ENCODE data around the gene CDH13. TPM values are rescaled to one million over a fixed set of nuclear protein-coding genes. Genes with fewer than 3 reads are reported as not detected.

The CDH13 gene
- total and polyA plus RNA-seq, 12 donors = 0.86 to 30.6 (median 2.4) TPM

- no peaks in the 10 kb centered on the region for H3K36me3 ChIP-seq (replicated peaks in 1 of 2)
These were observed 473.9 kb downstream of the CDH13 start for GRCh38 chr16:83100679-83101078.

GRCh38 chr16:83102336-83102735, 475.6 kb downstream of the CDH13 start:
- no peak for DNase-seq
- Histone ChIP-seq H3K36me3 (replicated peaks in 1 of 2) (no peaks in the 10 kb centered on the region), H3K4me3 (no peak overlapping the region), H3K9me3 (replicated peaks in 1 of 3) (peaks cover 0 to 7% (median 0%) of the 10 kb centered on the region in 3 donors), H3K27me3 (no peaks in the 10 kb centered on the region), H3K4me1 (replicated peaks in 1 of 2) (no peaks in the 10 kb centered on the region), H3K27ac (no peak overlapping the region)
- TF ChIP-seq CTCF (IDR thresholded peaks at IDR 0.05) (no peak), POLR2A (IDR thresholded peaks at IDR 0.05) (no peak)
- WGBS, 4 donors = 67 to 81% (median 74%) methylated on average over 6 of the region's 6 CpGs
- intact Hi-C loops (cut with DNase I) = no loop called here

More at GRCh38 chr16:83100679-83101078, 473.9 kb downstream of the CDH13 start:
- Histone ChIP-seq H3K4me1 (replicated peaks in 1 of 2) (no peaks in the 10 kb centered on the region), H3K9me3 (replicated peaks in 1 of 3) (peaks cover 0 to 7% (median 0%) of the 10 kb centered on the region in 3 donors), H3K27me3 (no peaks in the 10 kb centered on the region), H3K4me3 (no peak overlapping the region), H3K27ac (no peak overlapping the region)
- intact Hi-C loops (cut with DNase I) = no loop called here
- 86 to 90% (median 87%) methylated on average over 2 of the region's 2 CpGs for WGBS, 4 donors
- DNase-seq = no peak
- TF ChIP-seq CTCF (IDR thresholded peaks at IDR 0.05) (no peak), POLR2A (IDR thresholded peaks at IDR 0.05) (no peak)

GRCh38 chr16:83105279-83106077, 478.7 kb downstream of the CDH13 start:
- TF ChIP-seq POLR2A (IDR thresholded peaks at IDR 0.05) (no peak), CTCF (IDR thresholded peaks at IDR 0.05) (no peak)
- H3K27me3 ChIP-seq = peaks cover 4% of the 10 kb centered on the region
- H3K9me3 ChIP-seq (replicated peaks in 1 of 3) = no peaks in the 10 kb centered on the region
- WGBS, 4 donors = 79 to 86% (median 82%) methylated on average over 9 of the region's 9 CpGs
- H3K27ac ChIP-seq = no peak overlapping the region
- no peaks in the 10 kb centered on the region for H3K4me1 ChIP-seq (replicated peaks in 1 of 2)
- H3K36me3 ChIP-seq (replicated peaks in 1 of 2) = no peaks in the 10 kb centered on the region
- intact Hi-C loops (cut with DNase I) = no loop called here
- DNase-seq = no peak
- H3K4me3 ChIP-seq = no peak overlapping the region

GRCh38 chr16:83109490-83110125, 482.8 kb downstream of the CDH13 start:
- TF ChIP-seq CTCF (IDR thresholded peaks at IDR 0.05) = no peak
- TF ChIP-seq POLR2A (IDR thresholded peaks at IDR 0.05) = no peak
- H3K36me3 ChIP-seq (replicated peaks in 1 of 2) = no peaks in the 10 kb centered on the region
- 55 to 67% (median 63%) methylated on average over 10 of the region's 10 CpGs for WGBS, 4 donors
- DNase-seq = no peak
- intact Hi-C loops (cut with DNase I) = loop anchor here in 1 of 2 donors (10.0 kb wide), 1 partner anchor 245 kb away; no protein-coding TSS in a partner anchor
- no peaks in the 10 kb centered on the region for H3K4me1 ChIP-seq (replicated peaks in 1 of 2)
- H3K27ac ChIP-seq = no peak overlapping the region
- peaks cover 4% of the 10 kb centered on the region for H3K27me3 ChIP-seq
- no peaks in the 10 kb centered on the region for H3K9me3 ChIP-seq (replicated peaks in 1 of 3)
- no peak overlapping the region for H3K4me3 ChIP-seq

Data from adrenal gland (tissue), 12 donors.